Rectal smooth muscle tissue (tissue), 1 donor: ENCODE measurements around the gene PUSL1.

Experiments used
- H3K27ac ChIP-seq: one replicate; pipeline ENCODE4 v1.7.0; 2013; ENCODE audit warnings: low read depth, low read length, inconsistent platforms
- H3K27me3 ChIP-seq: one replicate; pipeline ENCODE4 v1.7.0; 2013; ENCODE audit warnings: low read length; ENCODE audit not compliant: control insufficient read depth, insufficient read depth
- H3K36me3 ChIP-seq: one replicate; pipeline ENCODE4 v1.7.0; 2013; ENCODE audit warnings: low read length; ENCODE audit not compliant: control insufficient read depth, insufficient read depth
- H3K4me1 ChIP-seq: one replicate; pipeline ENCODE4 v1.7.0; 2013; ENCODE audit warnings: low read length; ENCODE audit not compliant: control insufficient read depth, insufficient read depth
- H3K4me3 ChIP-seq: one replicate; pipeline ENCODE4 v1.7.0; 2013; ENCODE audit warnings: low read length
- H3K9ac ChIP-seq: one replicate; pipeline ENCODE4 v1.7.0; 2013; ENCODE audit warnings: low read length

PUSL1 gene

GRCh38 chr1:1336931-1337792 is 28.8 kb downstream of the PUSL1 start:
- Histone ChIP-seq H3K4me3 (no peak overlapping the region), H3K9ac (no peak overlapping the region), H3K36me3 (peaks cover 20% of the 10 kb centered on the region), H3K4me1 (no peaks in the 10 kb centered on the region), H3K27me3 (no peaks in the 10 kb centered on the region), H3K27ac (no peak overlapping the region)

GRCh38 chr1:1337793-1338147 is 29.4 kb downstream of the PUSL1 start:
- peaks cover 20% of the 10 kb centered on the region for H3K36me3 ChIP-seq
- no peak overlapping the region for H3K27ac ChIP-seq
- no peaks in the 10 kb centered on the region for H3K4me1 ChIP-seq
- no peak overlapping the region for H3K9ac ChIP-seq
- no peaks in the 10 kb centered on the region for H3K27me3 ChIP-seq
- H3K4me3 ChIP-seq, result no peak overlapping the region

DNA sequence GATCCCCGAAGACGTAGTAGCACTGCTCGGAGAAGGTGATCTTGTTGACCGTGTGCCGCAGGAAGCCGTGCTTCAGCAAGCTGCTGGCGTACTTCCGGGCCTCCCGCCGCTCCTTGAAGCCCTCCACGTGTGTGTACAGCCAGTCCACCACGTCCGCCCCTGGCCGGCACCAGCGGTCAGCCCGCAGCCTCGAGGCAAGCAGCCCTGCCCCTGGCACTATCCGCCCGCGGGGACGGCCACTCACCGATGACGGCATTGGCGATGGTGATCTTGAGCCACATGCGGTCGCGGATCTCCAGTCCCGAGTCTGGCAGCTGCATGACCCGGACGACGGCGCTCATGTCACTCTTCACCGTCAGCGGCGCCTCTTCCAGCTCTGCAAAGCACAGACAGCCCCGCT is 29.9 kb downstream of the PUSL1 start:
- peaks cover 20% of the 10 kb centered on the region for H3K36me3 ChIP-seq
- no peaks in the 10 kb centered on the region for H3K27me3 ChIP-seq
- H3K9ac ChIP-seq, result no peak overlapping the region
- H3K27ac ChIP-seq, result no peak overlapping the region
- no peaks in the 10 kb centered on the region for H3K4me1 ChIP-seq
- no peak overlapping the region for H3K4me3 ChIP-seq

GRCh38 chr1:1340185-1340584 is 31.8 kb downstream of the PUSL1 start:
- H3K36me3 ChIP-seq, result peaks cover 20% of the 10 kb centered on the region

GRCh38 chr1:1340791-1341548 is 32.6 kb downstream of the PUSL1 start:
- H3K36me3 ChIP-seq, result peaks cover 20% of the 10 kb centered on the region
- H3K27ac ChIP-seq, result no peak overlapping the region
- no peaks in the 10 kb centered on the region for H3K27me3 ChIP-seq
- H3K4me3 ChIP-seq, result no peak overlapping the region
- H3K9ac ChIP-seq, result no peak overlapping the region
- H3K4me1 ChIP-seq, result peaks cover 4% of the 10 kb centered on the region

More at GRCh38 chr1:1340185-1340584, 31.8 kb downstream of the PUSL1 start:
- no peak overlapping the region for H3K27ac ChIP-seq
- no peak overlapping the region for H3K9ac ChIP-seq
- no peaks in the 10 kb centered on the region for H3K27me3 ChIP-seq
- H3K4me1 ChIP-seq, result no peaks in the 10 kb centered on the region
- no peak overlapping the region for H3K4me3 ChIP-seq

DNA sequence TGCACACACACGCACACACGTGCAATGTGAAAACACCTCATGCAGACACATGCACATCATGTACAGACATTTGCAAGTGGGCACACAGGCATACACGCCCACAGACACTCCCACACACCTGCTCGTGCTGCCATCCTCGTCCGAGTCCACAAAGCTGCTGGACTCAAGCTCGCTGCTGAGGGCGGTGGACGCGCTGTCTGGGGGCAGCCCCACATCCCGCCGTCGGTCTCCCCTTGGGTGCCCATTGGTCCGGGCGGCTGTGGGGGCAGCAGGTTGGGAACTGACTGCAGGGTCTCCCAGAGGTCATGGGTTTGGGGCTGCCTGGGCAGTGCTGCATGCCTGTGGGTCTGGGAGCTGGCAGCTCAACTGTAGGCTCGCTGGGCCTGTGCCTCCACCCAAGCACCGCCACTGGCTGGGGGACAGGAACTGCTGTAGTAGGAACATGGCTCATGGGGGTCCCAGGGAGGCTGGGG is 33.2 kb downstream of the PUSL1 start:
- H3K27ac ChIP-seq, result no peak overlapping the region
- no peak overlapping the region for H3K9ac ChIP-seq
- H3K4me1 ChIP-seq, result peaks cover 9% of the 10 kb centered on the region
- H3K4me3 ChIP-seq, result no peak overlapping the region
- H3K36me3 ChIP-seq, result peaks cover 20% of the 10 kb centered on the region
- H3K27me3 ChIP-seq, result no peaks in the 10 kb centered on the region

GRCh38 chr1:1342061-1342562 is 33.7 kb downstream of the PUSL1 start:
- Histone ChIP-seq H3K9ac (no peak overlapping the region), H3K36me3 (peaks cover 20% of the 10 kb centered on the region), H3K4me1 (peaks cover 11% of the 10 kb centered on the region), H3K27me3 (no peaks in the 10 kb centered on the region), H3K4me3 (no peak overlapping the region), H3K27ac (no peak overlapping the region)

DNA sequence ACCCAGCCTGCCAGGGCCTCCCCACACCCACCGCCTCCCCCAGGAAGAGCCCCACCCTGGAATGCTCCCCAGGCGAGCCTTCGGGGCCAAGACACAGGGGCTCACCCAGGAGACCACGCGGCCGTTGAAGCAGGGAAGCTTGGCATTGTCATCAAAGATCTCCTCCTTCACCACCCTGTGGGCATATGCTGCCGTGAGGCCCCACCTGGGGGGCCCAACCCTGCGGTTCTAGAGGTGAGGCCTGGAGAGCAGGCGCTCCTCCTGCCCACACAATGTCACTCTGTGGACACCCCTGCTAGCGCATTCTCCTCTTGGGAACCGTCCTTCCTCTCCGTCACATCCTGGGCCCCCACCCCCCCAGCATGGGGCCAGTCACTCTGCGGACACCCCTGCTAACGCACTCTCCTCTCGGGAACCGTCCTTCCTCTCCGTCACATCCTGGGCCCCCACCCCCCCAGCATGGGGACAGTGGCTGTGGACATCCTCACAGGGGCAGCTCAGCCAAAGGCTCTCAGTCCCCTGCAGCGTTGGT is 34.3 kb downstream of the PUSL1 start:
- H3K4me1 ChIP-seq, result peaks cover 13% of the 10 kb centered on the region
- H3K27me3 ChIP-seq, result no peaks in the 10 kb centered on the region
- no peak overlapping the region for H3K9ac ChIP-seq
- no peak overlapping the region for H3K27ac ChIP-seq
- no peak overlapping the region for H3K4me3 ChIP-seq
- H3K36me3 ChIP-seq, result peaks cover 20% of the 10 kb centered on the region

DNA sequence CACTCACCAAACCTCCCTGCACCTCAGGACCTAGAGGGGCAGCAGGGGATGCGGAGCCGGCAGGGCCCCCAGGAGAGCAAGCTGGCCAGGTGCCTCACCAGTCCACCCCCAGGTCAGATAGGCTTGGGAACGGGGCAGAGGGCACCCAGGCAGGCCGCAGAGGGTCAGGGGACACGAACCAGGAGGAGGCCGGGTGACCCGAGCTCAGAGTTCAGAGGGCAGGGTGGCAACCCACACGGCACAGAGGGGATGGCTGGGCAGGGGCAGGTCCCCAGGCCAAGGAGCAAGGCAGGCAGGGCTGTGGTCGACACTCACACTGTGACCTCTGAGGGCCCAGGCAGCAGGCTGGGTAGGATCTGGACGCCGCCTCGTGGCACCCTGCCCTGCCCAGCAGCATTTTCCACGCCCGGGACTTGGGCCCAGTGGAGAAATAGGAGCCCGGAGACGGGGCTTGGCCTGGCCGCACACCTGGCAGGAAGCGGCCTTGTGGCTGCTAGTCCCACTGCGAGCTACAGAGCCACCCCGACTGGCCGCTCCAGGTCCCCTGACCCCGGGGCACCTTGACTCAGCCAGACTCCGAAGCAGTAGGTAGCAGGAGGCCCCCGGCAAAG is 35.5 kb downstream of the PUSL1 start:
- H3K4me1 ChIP-seq, result peaks cover 19% of the 10 kb centered on the region
- no peak overlapping the region for H3K9ac ChIP-seq
- peaks cover 16% of the 10 kb centered on the region for H3K36me3 ChIP-seq
- H3K4me3 ChIP-seq, result no peak overlapping the region
- H3K27ac ChIP-seq, result no peak overlapping the region
- no peaks in the 10 kb centered on the region for H3K27me3 ChIP-seq

DNA sequence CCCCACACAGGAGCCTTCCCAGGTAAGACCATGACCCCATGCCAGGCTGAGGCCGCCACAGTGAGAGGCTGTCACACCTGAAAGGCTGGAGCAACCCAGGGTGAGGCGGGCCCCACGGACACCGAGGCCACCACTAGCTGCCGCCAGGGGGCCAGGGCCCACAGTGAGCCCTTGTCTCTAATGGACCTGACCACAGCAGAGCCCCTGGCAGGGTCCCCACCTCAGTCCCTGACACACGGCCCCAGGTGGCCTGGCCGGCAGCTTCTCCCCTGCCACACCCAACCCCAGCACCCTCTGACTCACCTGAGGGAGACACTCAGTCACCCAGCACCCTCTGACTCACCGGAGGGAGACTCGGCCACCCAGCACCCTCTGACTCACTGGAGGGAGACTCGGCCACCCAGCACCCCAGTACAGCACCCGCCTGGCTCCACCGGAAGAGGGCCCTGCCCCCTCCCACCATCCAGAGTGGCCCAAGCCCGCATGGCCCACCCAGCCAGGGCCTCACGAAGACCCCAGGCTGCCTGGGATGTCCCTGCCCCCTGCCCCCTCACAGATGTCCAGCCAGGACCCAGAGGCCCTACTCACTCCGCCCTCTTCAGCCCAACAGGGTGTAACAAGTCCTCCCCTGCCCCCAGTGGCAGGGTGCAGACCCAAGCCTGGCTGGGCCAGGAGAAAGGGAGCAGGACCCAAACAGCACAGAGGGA is 36.4 kb downstream of the PUSL1 start:
- H3K4me1 ChIP-seq, result peaks cover 19% of the 10 kb centered on the region
- H3K27ac ChIP-seq, result no peak overlapping the region
- H3K36me3 ChIP-seq, result peaks cover 14% of the 10 kb centered on the region
- no peaks in the 10 kb centered on the region for H3K27me3 ChIP-seq
- H3K9ac ChIP-seq, result no peak overlapping the region
- H3K4me3 ChIP-seq, result no peak overlapping the region

DNA sequence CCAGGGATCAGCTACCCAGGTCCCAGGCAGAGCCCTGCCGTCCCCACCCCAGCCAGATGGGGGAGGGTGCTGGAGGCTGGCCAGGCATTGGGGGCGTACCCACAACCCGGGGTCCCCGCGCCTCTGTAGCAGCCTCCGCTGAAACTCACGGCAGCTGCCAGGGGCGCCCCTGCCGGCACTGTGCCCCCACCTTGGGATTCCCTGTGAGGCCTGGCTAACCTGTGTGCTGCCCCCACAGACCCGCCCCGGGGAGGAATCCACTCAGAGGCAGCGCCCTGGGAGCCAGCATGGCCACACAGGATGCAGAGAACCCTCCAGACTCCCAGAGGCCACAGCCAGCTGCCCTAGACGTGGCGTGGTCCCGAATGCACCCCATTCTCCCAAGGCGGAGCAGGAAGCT is 37.0 kb downstream of the PUSL1 start:
- Histone ChIP-seq H3K27ac (no peak overlapping the region), H3K27me3 (no peaks in the 10 kb centered on the region), H3K36me3 (peaks cover 14% of the 10 kb centered on the region), H3K4me3 (no peak overlapping the region), H3K4me1 (peaks cover 19% of the 10 kb centered on the region), H3K9ac (no peak overlapping the region)
